H4 (cell line): ENCODE results near the gene QRICH2. TPM values are rescaled to one million over a fixed set of nuclear protein-coding genes. Genes with fewer than 3 reads are reported as not detected.
"Not testable (repeated sequence)": the region's sequence is repeated elsewhere in the genome, so short reads cannot be mapped to it uniquely, and the experiment has no call there.

Experiments used
- DNase-seq: peaks from one replicate; pipeline ENCODE4 v3.0.0-alpha.2; 2015; ENCODE audit warnings: low spot score
- total RNA-seq: library from RNA; depleted of rRNA; stranded (reverse); fragments of >200 nt; shearing (Covaris generic); gene quantifications from 2 replicates; pipeline ENCODE4 v1.2.3, GENCODE V29; 2014

Gene QRICH2
- total RNA-seq, 1 experiment from 2014 or later, result 2.3 TPM

- no peak for DNase-seq
These were observed 42.3 kb downstream of the QRICH2 start for GRCh38 chr17:76265624-76266243.

- peak; percentile 100 for DNase-seq
These were observed 43.1 kb downstream of the QRICH2 start, which contains the start of gene UBALD2 for GRCh38 chr17:76264755-76265623. Gene UBALD2, plus strand, starts transcription at chr17:76265348. Its CDS starts 158 bp downstream, at chr17:76265506.

GRCh38 chr17:76264425-76264754 is 43.7 kb downstream of the QRICH2 start:
- DNase-seq, result no peak

GRCh38 chr17:76263896-76264295 is 44.2 kb downstream of the QRICH2 start:
- DNase-seq, result no peak

- DNase-seq, result no peak
These were observed 45.2 kb downstream of the QRICH2 start for GRCh38 chr17:76262732-76263344.

- no peak for DNase-seq
These were observed 46.5 kb downstream of the QRICH2 start for GRCh38 chr17:76261421-76262215.

- DNase-seq, result no peak
These were observed 47.4 kb downstream of the QRICH2 start for GRCh38 chr17:76260669-76261068.

GRCh38 chr17:76260220-76260619 is 47.9 kb downstream of the QRICH2 start:
- no peak for DNase-seq

GRCh38 chr17:76256430-76257050 is 51.5 kb downstream of the QRICH2 start:
- DNase-seq, result not testable (repeated sequence)

GRCh38 chr17:76255801-76256429 is 52.2 kb downstream of the QRICH2 start:
- no peak for DNase-seq

- DNase-seq, result no peak
These were observed 53.8 kb downstream of the QRICH2 start for GRCh38 chr17:76254275-76254674.

- DNase-seq, result no peak
These were observed 54.2 kb downstream of the QRICH2 start for GRCh38 chr17:76253841-76254240.

- DNase-seq, result not testable (repeated sequence)
These were observed 54.9 kb downstream of the QRICH2 start for GRCh38 chr17:76252967-76253766.

- peak; percentile 78 for DNase-seq
These were observed 55.8 kb downstream of the QRICH2 start for GRCh38 chr17:76252040-76252954.

GRCh38 chr17:76251478-76252039 is 56.5 kb downstream of the QRICH2 start:
- no peak for DNase-seq

- DNase-seq, result no peak
These were observed 57.9 kb downstream of the QRICH2 start for GRCh38 chr17:76250141-76250540.

GRCh38 chr17:76248013-76248782 is 59.9 kb downstream of the QRICH2 start:
- no peak for DNase-seq

- no peak for DNase-seq
These were observed 60.8 kb downstream of the QRICH2 start for GRCh38 chr17:76247304-76247703.
